ENCODE measurements around the gene MUC5B. TPM values are rescaled to one million over a fixed set of nuclear protein-coding genes. Genes with fewer than 3 reads are reported as not detected.

Gene MUC5B
- total RNA-seq, 1 experiment from 2014 or later, result 2.1 TPM

DNA sequence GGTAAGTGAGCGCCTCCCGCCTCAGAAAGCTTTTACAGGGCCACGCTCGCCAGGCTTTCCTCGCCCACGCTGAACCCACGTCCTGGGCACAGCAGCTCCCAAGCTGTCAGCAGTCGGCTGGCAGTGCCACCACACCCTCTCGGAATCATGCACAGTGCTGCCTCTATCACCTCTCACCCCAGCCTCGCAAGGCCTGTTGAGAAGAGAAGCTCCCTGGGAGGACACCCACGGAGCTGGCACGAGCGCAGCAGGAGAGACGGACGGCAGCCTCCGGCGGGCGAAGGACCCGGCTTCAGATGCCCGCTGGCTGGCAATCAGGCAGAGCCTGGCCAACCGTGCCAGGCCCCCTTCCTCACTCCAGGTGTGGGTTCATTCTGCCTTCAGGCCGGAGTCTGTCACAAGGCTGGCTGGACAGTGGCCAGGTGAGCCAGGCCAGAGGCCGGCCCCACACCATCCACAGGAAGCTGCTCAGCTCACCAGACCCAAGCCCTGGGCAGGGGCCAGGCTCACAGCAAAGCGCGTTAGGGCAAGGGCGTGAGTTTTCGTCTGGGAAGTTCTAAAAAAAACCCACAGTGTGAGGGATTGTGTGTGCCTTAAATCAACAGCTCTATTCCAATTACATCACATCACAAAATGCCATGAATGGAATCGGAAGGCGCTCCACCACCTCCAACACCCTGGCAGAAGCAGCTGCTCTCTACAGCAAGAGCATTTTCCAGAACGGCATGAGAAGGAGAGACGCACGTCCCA, 53.4 kb downstream of the MUC5B start:
- H4K20me1 ChIP-seq (ENCODE audit: insufficient read depth), result peaks cover 4% of the 10 kb centered on the region; the same call in 1 of the 2 replicates
- H3K36me3 ChIP-seq (ENCODE audit: low read depth), result no peaks in the 10 kb centered on the region
- no peaks in the 10 kb centered on the region for H3K9me3 ChIP-seq (ENCODE audit: insufficient read depth, low read depth)
- H2AFZ ChIP-seq, result no peak overlapping the region
- no peak overlapping the region for H3K4me3 ChIP-seq
- H3F3A ChIP-seq (ENCODE audit: insufficient read depth, low read depth), result no peaks in the 10 kb centered on the region
- H3K9me2 ChIP-seq (ENCODE audit: insufficient read depth), result no peaks in the 10 kb centered on the region
- H3K27ac ChIP-seq, result no peak overlapping the region
- no TSS peak for BruUV-seq (replicated peaks)
- intact Hi-C loops (cut with micrococcal nuclease; ENCODE audit: unreplicated experiment), result no loop called here
- DNase-seq, result no peak
- ChIA-PET POLR2A (ENCODE audit: unreplicated experiment) (no interaction called here), CTCF (no interaction called here)
- TF ChIP-seq, protein P1, sequence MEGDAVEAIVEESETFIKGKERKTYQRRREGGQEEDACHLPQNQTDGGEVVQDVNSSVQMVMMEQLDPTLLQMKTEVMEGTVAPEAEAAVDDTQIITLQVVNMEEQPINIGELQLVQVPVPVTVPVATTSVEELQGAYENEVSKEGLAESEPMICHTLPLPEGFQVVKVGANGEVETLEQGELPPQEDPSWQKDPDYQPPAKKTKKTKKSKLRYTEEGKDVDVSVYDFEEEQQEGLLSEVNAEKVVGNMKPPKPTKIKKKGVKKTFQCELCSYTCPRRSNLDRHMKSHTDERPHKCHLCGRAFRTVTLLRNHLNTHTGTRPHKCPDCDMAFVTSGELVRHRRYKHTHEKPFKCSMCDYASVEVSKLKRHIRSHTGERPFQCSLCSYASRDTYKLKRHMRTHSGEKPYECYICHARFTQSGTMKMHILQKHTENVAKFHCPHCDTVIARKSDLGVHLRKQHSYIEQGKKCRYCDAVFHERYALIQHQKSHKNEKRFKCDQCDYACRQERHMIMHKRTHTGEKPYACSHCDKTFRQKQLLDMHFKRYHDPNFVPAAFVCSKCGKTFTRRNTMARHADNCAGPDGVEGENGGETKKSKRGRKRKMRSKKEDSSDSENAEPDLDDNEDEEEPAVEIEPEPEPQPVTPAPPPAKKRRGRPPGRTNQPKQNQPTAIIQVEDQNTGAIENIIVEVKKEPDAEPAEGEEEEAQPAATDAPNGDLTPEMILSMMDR (conservative IDR thresholded peaks at IDR 0.05), result no peak
- no peak for TF ChIP-seq EZH2 (IDR thresholded peaks at IDR 0.05; ENCODE audit: low read depth)
- H3K4me2 ChIP-seq, result no peak overlapping the region
- H3K27me3 ChIP-seq (ENCODE audit: insufficient read depth, low read depth), result no peaks in the 10 kb centered on the region
- H3K4me1 ChIP-seq (replicated peaks; ENCODE audit: insufficient read depth), result no peaks in the 10 kb centered on the region
- H3K79me2 ChIP-seq (ENCODE audit: low read depth), result no peaks in the 10 kb centered on the region

DNA sequence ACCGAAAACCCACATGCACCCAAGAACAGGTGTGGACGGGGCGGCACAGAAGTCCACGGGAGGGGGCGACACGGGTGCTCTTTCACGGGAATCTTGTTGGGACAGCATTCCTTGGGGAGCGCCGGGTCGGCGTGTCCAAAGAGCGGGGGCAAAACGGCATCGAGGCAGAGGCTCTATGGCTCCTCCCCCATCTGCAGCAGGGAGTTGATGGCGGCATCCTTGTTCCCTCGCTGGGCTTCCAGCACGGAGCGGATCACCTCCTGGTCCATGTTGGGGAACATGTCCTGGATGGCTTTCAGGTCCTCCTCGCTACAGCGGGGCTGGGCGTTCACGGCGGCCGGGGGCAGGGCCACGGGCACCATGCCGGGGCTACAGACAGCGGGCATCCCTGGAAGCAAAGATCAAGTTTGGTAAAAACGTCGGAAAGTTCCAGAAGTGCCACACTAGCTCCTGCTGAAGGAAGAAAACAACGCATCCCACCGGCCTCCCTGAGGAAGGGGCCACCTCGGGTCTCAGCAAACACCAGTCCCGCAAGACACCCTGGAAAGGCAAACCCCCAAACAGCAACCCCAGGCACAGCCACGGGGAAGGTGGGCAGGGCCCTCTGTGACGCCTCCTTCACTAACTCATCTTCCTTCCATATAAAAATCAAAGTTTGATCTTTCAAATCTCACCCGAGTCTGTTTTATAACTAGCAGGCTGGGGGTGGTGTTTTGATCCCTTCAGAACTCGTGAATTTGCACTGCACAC, 54.2 kb downstream of the MUC5B start:
- Histone ChIP-seq H3K9me3 (ENCODE audit: insufficient read depth, low read depth) (no peaks in the 10 kb centered on the region), H3K4me3 (no peak overlapping the region), H3K4me1 (replicated peaks; ENCODE audit: insufficient read depth) (no peaks in the 10 kb centered on the region), H3F3A (ENCODE audit: insufficient read depth, low read depth) (no peaks in the 10 kb centered on the region), H3K27ac (no peak overlapping the region), H3K27me3 (ENCODE audit: insufficient read depth, low read depth) (no peaks in the 10 kb centered on the region), H3K79me2 (ENCODE audit: low read depth) (no peaks in the 10 kb centered on the region), H3K4me2 (no peak overlapping the region), H2AFZ (no peak overlapping the region), H3K36me3 (ENCODE audit: low read depth) (no peaks in the 10 kb centered on the region), H4K20me1 (ENCODE audit: insufficient read depth) (peaks cover 4% of the 10 kb centered on the region; the same call in 1 of the 2 replicates), H3K9me2 (ENCODE audit: insufficient read depth) (no peaks in the 10 kb centered on the region)
- no TSS peak for BruUV-seq (replicated peaks)
- TF ChIP-seq EZH2 (IDR thresholded peaks at IDR 0.05; ENCODE audit: low read depth), result no peak
- TF ChIP-seq, protein P1 (conservative IDR thresholded peaks at IDR 0.05), result no peak
- intact Hi-C loops (cut with micrococcal nuclease; ENCODE audit: unreplicated experiment), result no loop called here
- ChIA-PET CTCF (no interaction called here), POLR2A (ENCODE audit: unreplicated experiment) (no interaction called here)
- no peak for DNase-seq

DNA sequence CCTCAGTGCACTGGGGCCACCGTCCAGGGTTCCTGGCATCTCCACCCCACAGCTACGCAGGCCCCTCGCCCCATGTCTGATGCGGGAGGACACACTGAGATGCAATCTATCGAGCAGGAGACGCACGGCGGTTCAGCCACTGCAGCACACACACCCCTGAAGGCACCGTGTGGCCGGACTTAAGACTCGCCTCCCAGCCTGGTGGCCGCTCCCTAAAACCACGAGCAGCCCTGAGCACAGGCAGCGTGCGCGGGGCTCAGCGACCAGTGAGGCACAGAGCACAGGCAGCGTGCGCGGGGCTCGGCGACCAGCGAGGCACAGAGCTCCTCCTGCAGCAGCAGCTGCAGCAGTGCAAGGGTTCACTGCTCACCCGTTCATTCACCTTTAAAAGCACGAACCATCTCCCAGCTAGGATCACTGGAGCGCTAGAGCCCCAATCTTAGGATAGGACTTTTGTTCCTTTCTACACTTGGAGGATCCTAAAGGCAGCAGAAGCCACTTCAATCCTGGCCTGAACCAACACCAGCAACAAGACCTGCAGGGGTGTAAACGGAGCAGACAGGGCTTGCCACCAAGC, 55.2 kb downstream of the MUC5B start:
- Histone ChIP-seq H4K20me1 (ENCODE audit: insufficient read depth) (no peaks in the 10 kb centered on the region), H3K4me3 (no peak overlapping the region), H2AFZ (no peak overlapping the region), H3K9me2 (ENCODE audit: insufficient read depth) (no peaks in the 10 kb centered on the region), H3K79me2 (ENCODE audit: low read depth) (no peaks in the 10 kb centered on the region), H3K9me3 (ENCODE audit: insufficient read depth, low read depth) (no peaks in the 10 kb centered on the region), H3K27me3 (ENCODE audit: insufficient read depth, low read depth) (no peaks in the 10 kb centered on the region), H3K4me1 (replicated peaks; ENCODE audit: insufficient read depth) (no peaks in the 10 kb centered on the region), H3F3A (ENCODE audit: insufficient read depth, low read depth) (no peaks in the 10 kb centered on the region), H3K27ac (no peak overlapping the region), H3K36me3 (ENCODE audit: low read depth) (no peaks in the 10 kb centered on the region), H3K4me2 (no peak overlapping the region)
- DNase-seq, result no peak
- POLR2A ChIA-PET (ENCODE audit: unreplicated experiment), result no interaction called here
- no TSS peak for BruUV-seq (replicated peaks)
- TF ChIP-seq EZH2 (IDR thresholded peaks at IDR 0.05; ENCODE audit: low read depth), result no peak
- TF ChIP-seq, protein P1 (conservative IDR thresholded peaks at IDR 0.05), result no peak
- CTCF ChIA-PET, result no interaction called here
- intact Hi-C loops (cut with micrococcal nuclease; ENCODE audit: unreplicated experiment), result no loop called here

All from PC-9 (cell line).